ENCODE data around the gene P4HTM.
"Not testable (repeated sequence)": the region's sequence is repeated elsewhere in the genome, so short reads cannot be mapped to it uniquely, and the experiment has no call there.

Gene P4HTM

DNA sequence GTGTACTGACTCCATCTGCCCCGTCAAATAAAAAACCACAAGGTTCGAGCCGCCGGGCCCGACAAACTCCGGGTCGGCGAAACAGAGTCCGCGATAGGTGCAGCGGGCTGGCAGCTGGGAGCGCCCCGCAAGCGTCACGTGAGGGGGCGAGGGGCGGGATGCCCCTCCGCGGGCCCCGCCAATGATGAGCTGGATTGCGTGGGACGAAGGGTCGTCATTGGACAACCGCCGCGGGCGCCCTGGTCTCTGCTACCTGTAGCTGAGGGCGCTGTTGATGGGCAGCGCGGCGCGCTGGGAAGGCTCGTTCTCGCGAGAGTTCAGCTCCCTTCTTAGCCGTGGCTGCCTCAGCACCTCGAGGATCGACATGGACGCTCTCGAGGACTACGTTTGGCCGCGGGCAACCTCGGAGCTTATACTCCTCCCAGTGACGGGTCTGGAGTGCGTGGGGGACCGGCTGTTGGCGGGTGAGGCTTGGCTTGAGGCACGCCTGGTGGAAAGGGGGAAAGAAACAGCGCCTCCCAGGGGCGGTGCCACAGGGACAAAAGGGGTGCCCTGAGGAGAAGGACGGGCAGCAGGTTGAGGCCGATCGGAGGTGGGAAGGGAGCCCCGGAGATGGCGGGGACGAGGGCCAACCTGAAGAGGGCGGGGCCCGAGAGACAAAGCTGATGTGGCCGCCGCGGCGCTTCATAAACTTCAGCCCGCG, 17.2 kb downstream of the P4HTM start, which contains the start of gene WDR6:
TSS of gene WDR6 (plus strand) at position 324 of the 703 bp plus-strand sequence. CDS start at position 365, 41 bp downstream.
- TF ChIP-seq, protein P1, sequence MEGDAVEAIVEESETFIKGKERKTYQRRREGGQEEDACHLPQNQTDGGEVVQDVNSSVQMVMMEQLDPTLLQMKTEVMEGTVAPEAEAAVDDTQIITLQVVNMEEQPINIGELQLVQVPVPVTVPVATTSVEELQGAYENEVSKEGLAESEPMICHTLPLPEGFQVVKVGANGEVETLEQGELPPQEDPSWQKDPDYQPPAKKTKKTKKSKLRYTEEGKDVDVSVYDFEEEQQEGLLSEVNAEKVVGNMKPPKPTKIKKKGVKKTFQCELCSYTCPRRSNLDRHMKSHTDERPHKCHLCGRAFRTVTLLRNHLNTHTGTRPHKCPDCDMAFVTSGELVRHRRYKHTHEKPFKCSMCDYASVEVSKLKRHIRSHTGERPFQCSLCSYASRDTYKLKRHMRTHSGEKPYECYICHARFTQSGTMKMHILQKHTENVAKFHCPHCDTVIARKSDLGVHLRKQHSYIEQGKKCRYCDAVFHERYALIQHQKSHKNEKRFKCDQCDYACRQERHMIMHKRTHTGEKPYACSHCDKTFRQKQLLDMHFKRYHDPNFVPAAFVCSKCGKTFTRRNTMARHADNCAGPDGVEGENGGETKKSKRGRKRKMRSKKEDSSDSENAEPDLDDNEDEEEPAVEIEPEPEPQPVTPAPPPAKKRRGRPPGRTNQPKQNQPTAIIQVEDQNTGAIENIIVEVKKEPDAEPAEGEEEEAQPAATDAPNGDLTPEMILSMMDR (IDR thresholded peaks at IDR 0.05; ENCODE audit: low read depth, low read length): peak; percentile 27

DNA sequence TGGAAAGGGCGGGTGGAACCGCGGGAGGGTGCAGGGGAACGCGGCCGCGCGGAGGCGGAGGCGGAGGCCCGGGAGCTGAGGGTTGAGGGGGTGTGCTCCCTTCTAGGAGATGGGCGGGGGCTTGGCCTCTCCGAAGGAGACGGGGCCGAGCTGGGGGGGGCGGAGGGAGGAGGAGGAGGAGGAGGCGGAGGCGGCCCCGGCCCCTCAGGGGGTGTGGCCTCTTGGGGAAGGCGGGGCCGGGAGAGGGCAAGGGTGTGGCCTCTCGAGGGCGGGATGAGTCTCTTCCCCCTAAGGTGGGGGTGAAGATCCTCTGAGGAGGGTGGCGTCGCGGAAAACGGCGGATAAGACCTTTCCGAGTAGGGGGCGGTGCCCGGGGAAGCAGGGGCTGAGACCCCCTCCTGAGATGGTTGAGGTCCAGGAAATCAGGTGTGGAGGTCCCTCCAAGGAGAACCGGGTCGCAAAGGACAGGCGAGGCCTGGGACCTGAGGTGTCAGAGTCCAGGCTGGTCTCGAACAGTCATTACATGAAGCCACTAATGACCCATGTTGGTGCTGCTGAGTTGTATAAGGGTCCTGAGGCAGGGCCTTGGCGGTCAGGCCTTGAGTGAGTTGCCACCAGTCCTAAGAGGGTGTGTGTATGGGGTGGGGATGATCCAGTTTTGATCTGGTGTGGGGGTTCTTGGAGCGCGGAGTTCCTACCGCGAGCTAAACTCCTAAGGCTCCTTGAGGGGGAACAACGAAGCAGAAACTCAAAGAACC, 17.9 kb downstream of the P4HTM start:
- TF ChIP-seq, protein P1 (IDR thresholded peaks at IDR 0.05; ENCODE audit: low read depth, low read length): no peak
- H3K4me3 ChIP-seq (replicated peaks in 1 of 2; ENCODE audit: low read depth in 2 of 2, low read length in 2 of 2): peak overlapping the region; percentile 64 to 88
- peak; percentile 89 to 92 for DNase-seq (ENCODE audit: low read depth in 2 of 2)

More for the DNA sequence above, 17.2 kb downstream of the P4HTM start, which contains the start of gene WDR6:
- H3K4me3 ChIP-seq (replicated peaks in 1 of 2; ENCODE audit: low read depth in 2 of 2, low read length in 2 of 2): peak within 1 kb of the TSS; percentile 64 to 88
- peak; percentile 98 to 99 for DNase-seq (ENCODE audit: low read depth in 2 of 2)

DNA sequence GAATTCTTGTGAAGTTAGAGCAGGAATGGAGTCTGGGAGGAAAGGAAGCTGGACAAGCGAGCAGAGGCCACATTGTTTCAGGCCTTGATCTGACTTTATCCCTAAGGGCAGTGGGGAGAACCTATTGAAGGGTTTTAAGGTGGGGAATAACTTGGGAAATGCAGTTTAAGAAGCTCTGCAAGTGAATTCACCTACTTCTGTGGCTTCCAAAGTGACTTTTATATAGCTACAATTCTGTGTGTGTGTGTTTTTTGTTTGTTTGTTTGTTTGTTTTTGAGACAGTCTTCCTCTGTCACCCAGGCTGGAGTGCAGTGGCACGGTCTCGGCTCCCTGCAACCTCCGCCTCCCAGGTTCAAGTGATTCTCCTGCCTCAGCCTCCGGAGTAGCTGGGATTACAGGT, 18.6 kb downstream of the P4HTM start:
- not testable (repeated sequence) for DNase-seq (ENCODE audit: low read depth in 2 of 2)
- peak overlapping the region in 1 of 2 donors; percentile 64 for H3K4me3 ChIP-seq (replicated peaks in 1 of 2; ENCODE audit: low read depth in 2 of 2, low read length in 2 of 2)

DNA sequence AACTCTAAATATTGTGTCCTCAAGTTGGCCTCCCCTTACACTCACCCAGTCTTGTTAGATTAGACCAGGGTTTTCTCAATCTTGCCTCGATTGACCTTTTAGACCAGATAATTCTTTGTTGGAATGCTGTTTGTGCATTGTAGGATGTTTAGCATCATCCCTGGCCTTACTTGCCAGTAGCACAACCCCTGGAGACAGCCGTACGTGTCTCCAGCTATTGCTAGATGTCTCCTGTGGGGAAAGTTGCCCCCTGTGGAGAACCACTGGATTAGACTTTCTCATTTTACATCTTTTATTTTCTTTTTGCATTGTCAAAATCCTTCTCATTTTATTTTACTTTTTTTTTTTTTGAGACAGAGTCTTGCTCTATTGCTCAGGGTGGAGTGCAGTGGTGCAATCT, 19.4 kb downstream of the P4HTM start:
- TF ChIP-seq, protein P1 (IDR thresholded peaks at IDR 0.05; ENCODE audit: low read depth, low read length): no peak
- no peak for DNase-seq (ENCODE audit: low read depth in 2 of 2)
- H3K4me3 ChIP-seq (replicated peaks in 1 of 2; ENCODE audit: low read depth in 2 of 2, low read length in 2 of 2): no peak overlapping the region

DNA sequence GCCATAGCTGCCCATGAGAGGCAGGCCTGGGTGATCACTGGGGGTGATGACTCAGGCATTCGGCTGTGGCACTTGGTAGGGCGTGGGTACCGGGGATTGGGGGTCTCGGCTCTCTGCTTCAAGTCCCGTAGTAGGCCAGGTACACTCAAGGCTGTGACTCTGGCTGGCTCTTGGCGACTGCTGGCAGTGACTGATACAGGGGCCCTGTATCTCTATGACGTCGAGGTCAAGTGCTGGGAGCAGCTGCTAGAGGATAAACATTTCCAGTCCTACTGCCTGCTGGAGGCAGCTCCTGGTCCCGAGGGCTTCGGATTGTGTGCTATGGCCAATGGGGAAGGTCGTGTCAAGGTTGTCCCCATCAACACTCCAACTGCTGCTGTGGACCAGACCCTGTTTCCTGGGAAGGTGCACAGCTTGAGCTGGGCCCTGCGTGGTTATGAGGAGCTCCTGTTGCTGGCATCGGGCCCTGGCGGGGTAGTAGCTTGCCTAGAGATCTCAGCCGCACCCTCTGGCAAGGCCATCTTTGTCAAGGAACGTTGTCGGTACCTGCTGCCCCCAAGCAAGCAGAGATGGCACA, 22.5 kb downstream of the P4HTM start:
- TF ChIP-seq, protein P1 (IDR thresholded peaks at IDR 0.05; ENCODE audit: low read depth, low read length): no peak
- H3K4me3 ChIP-seq (replicated peaks in 1 of 2; ENCODE audit: low read depth in 2 of 2, low read length in 2 of 2): no peak overlapping the region
- no peak for DNase-seq (ENCODE audit: low read depth in 2 of 2)

DNA sequence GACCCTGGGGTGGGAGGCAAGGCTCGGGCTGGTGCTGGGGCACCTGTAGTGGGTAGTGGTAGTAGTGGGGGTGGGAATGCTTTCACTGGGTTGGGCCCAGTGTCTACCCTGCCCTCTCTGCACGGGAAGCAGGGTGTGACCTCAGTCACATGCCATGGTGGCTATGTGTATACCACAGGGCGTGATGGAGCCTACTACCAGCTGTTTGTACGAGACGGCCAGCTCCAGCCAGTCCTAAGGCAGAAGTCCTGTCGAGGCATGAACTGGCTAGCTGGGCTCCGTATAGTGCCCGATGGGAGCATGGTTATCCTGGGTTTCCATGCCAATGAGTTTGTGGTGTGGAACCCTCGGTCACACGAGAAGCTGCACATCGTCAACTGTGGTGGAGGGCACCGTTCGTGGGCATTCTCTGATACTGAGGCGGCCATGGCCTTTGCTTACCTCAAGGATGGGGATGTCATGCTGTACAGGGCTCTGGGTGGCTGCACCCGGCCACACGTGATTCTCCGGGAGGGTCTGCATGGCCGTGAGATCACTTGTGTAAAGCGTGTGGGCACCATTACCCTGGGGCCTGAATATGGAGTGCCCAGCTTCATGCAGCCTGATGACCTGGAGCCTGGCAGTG, 23.2 kb downstream of the P4HTM start:
- no peak for DNase-seq (ENCODE audit: low read depth in 2 of 2)
- TF ChIP-seq, protein P1 (IDR thresholded peaks at IDR 0.05; ENCODE audit: low read depth, low read length): no peak

More for the DNA sequence above, 23.2 kb downstream of the P4HTM start:
- H3K4me3 ChIP-seq (replicated peaks in 1 of 2; ENCODE audit: low read depth in 2 of 2, low read length in 2 of 2): no peak overlapping the region
